NCI-H1092 treated with DMSO at 0.1 percent for 48 hours (cell line): ENCODE data around the gene PDXK.
A peak's percentile ranks its signal among the peaks of the same experiment; 100 is the strongest.

ENCODE experiments used
- DNase-seq: peaks from one replicate; lab custom pipeline; 2025; lab: John Stamatoyannopoulos, UW

The PDXK gene

GRCh38 chr21:43806017-43806710 is 87.2 kb downstream of the PDXK start:
- no peak for DNase-seq

- DNase-seq: no peak
These were observed 89.4 kb downstream of the PDXK start for GRCh38 chr21:43808367-43808766.

GRCh38 chr21:43808832-43809251 is 89.9 kb downstream of the PDXK start:
- no peak for DNase-seq

GRCh38 chr21:43809346-43809799 is 90.4 kb downstream of the PDXK start:
- no peak for DNase-seq

GRCh38 chr21:43809853-43810504 is 91.0 kb downstream of the PDXK start:
- no peak for DNase-seq

- DNase-seq: peak; percentile 50
These were observed 91.8 kb downstream of the PDXK start for GRCh38 chr21:43810505-43811261.

- no peak for DNase-seq
These were observed 92.6 kb downstream of the PDXK start for GRCh38 chr21:43811262-43812105.
